HG02642 (cell line): Measurements from ENCODE around the gene IGF2BP2.

Experiments used
- ATAC-seq: cut with Tn5 transposase; IDR thresholded peaks from one replicate; pipeline ENCODE4 v1.9.1; 2021; ENCODE audit warnings: mild to moderate bottlenecking; ENCODE audit not compliant: unreplicated experiment, poor library complexity

Gene IGF2BP2

DNA sequence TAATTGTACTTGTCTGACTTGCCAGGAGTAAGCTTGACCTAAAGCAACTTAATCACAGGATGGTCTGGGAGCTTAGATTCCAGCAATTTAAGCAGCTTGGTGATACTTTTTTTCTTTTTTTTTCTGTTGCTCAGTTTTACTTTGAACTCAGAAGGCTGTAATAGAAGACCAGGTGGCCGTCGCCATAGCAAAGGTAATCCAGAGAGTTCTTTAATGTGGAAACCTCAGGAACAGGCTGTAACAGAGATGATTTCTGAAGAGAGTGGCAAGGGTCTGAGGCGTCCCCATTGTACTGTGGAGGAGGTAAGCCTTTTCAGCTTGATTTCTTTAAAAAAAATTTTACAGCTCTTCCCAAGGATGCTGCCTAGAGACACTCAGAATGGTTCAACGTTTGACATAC, 218.6 kb downstream of the IGF2BP2 start:
- ATAC-seq, result no peak

GRCh38 chr3:185605566-185605965, 219.3 kb downstream of the IGF2BP2 start:
- no peak for ATAC-seq

GRCh38 chr3:185595526-185595925, 229.3 kb downstream of the IGF2BP2 start:
- peak; percentile 52 for ATAC-seq

DNA sequence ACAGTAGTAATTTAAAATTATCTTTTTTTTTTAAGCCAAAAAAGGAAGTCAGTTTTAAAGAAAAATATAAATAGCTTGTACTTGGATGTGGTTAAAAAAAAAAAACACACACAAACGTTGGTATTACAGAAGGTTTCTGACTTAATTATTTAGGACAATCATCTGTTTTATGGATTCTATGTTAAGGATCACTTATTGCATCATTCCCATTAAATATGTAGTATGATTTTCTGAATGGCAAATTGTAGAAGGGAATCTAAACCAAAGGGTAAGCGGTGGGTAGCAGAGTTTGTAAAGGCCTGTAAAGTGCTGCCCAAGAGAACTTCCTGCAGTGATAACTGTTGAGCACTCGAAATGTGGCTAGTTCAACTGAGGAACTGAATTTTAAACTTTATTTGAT, 230.8 kb downstream of the IGF2BP2 start:
- ATAC-seq, result no peak
